Natural killer cell (primary cell): ENCODE data around the gene SETDB1. TPM values are rescaled to one million over a fixed set of nuclear protein-coding genes. Genes with fewer than 3 reads are reported as not detected.

Experiments used
- ATAC-seq, 3 donors: fragments of 150-1000 bp in 2 of 3; fragments of 200-7000 bp in 1 of 3; cut with Tn5 transposase; 1 replicate in 1 of 3; 2 replicates in 2 of 3; pipeline ENCODE4 v1.10.0; 2021; ENCODE audit warnings: mild to moderate bottlenecking in 2 of 3, moderate library complexity in 2 of 3
- DNase-seq, 2 donors: peaks; one replicate each; pipeline versions ENCODE4 v3.0.0 to v3.0.0-alpha.2; 2013 to 2021; ENCODE audit warnings: mixed read lengths in 1 of 2
- H3K27ac ChIP-seq: one replicate; pipeline ENCODE4 v1.5.1; 2013; ENCODE audit warnings: mild to moderate bottlenecking, low read length
- H3K27me3 ChIP-seq: one replicate; pipeline ENCODE4 v1.6.1; 2013; ENCODE audit warnings: low read length; ENCODE audit not compliant: control insufficient read depth, insufficient read depth
- H3K36me3 ChIP-seq: one replicate; pipeline ENCODE4 v1.6.1; 2013; ENCODE audit warnings: low read length; ENCODE audit not compliant: control insufficient read depth, insufficient read depth
- H3K4me1 ChIP-seq: one replicate; pipeline ENCODE4 v1.6.1; 2013; ENCODE audit warnings: low read length; ENCODE audit not compliant: control insufficient read depth, insufficient read depth
- H3K4me3 ChIP-seq: one replicate; pipeline ENCODE4 v1.5.1; 2013; ENCODE audit warnings: low read length
- H3K9me3 ChIP-seq: one replicate; pipeline ENCODE4 v1.6.1; 2013; ENCODE audit warnings: low read length; ENCODE audit not compliant: control insufficient read depth, insufficient read depth
- H3K27ac Mint-ChIP-seq, 2 donors: one replicate each; pipeline ENCODE4 v1.8.0; 2022; ENCODE audit warnings: mild to moderate bottlenecking in 2 of 2, mixed read lengths in 2 of 2, moderate library complexity in 1 of 2
- H3K27me3 Mint-ChIP-seq, 2 donors: one replicate each; pipeline ENCODE4 v1.8.0; 2022; ENCODE audit warnings: low read depth in 2 of 2, mixed read lengths in 2 of 2
- H3K36me3 Mint-ChIP-seq: one replicate; pipeline ENCODE4 v1.8.0; 2022; ENCODE audit warnings: mixed read lengths
- H3K4me1 Mint-ChIP-seq, 2 donors: one replicate each; pipeline ENCODE4 v1.8.0; 2022; ENCODE audit warnings: mixed read lengths in 2 of 2
- H3K4me3 Mint-ChIP-seq: one replicate; pipeline ENCODE4 v1.8.0; 2022; ENCODE audit warnings: mild to moderate bottlenecking, moderate library complexity, mixed read lengths
- H3K9me3 Mint-ChIP-seq, 2 donors: one replicate each; pipeline ENCODE4 v1.8.0; 2022; ENCODE audit warnings: mixed read lengths in 2 of 2
- CTCF ChIP-seq: fragments of 200-600 bp; IDR thresholded peaks from one replicate; pipeline ENCODE4 v1.8.0; 2022; ENCODE audit warnings: antibody characterized with exemption
- WGBS: methylation state at CpG from one replicate; pipeline ENCODE4 v1.1.7; 2013; ENCODE audit warnings: missing lambda C conversion rate; ENCODE audit not compliant: insufficient coverage; 5-methylcytosine and 5-hydroxymethylcytosine counted together
- intact Hi-C: fragments of 100-400 bp; cut with micrococcal nuclease; formaldehyde crosslinking; loops from one replicate; pipeline ENCODE4 v1.14.2; 2022
- total RNA-seq, 4 donors: library from RNA; stranded (reverse); fragments of 120-200 nt in 1 of 4; gene quantifications; one replicate each; pipeline versions ENCODE4 v1.2.3 to v1.2.4, GENCODE V29; 2013 to 2022

SETDB1 gene
- total RNA-seq, 3 donors from 2014 or later (not counting 1 experiment from before 2014, with no cell fraction given), result 64.6 to 74.3 (median 70.5) TPM

GRCh38 chr1:150969626-150970025 is 43.5 kb downstream of the SETDB1 start:
- DNase-seq (no peak), ATAC-seq (no peak)
- Histone ChIP-seq H3K36me3 (peaks cover 41% of the 10 kb centered on the region), H3K27ac (no peak overlapping the region), H3K4me1 (peaks cover 32% of the 10 kb centered on the region), H3K4me3 (no peak overlapping the region), H3K9me3 (no peaks in the 10 kb centered on the region), H3K27me3 (no peaks in the 10 kb centered on the region)
- Mint-ChIP-seq H3K27ac (no peak overlapping the region), H3K4me1 (peaks cover 39 to 50% of the 10 kb centered on the region in 2 donors), H3K4me3 (no peak overlapping the region), H3K9me3 (no peaks in the 10 kb centered on the region), H3K27me3 (no peaks in the 10 kb centered on the region), H3K36me3 (peaks cover 9% of the 10 kb centered on the region)
- TF ChIP-seq CTCF, result no peak
- intact Hi-C loops, result no loop called here
- 64% methylated on average over 3 of the region's 3 CpGs for WGBS

- no peaks in the 10 kb centered on the region for H3K9me3 Mint-ChIP-seq
- H3K36me3 ChIP-seq, result peaks cover 30% of the 10 kb centered on the region
- H3K27ac Mint-ChIP-seq, result peak overlapping the region; percentile 77 to 88
- ATAC-seq (no peak), DNase-seq (no peak)
- no peaks in the 10 kb centered on the region for H3K27me3 ChIP-seq
- peaks cover 7% of the 10 kb centered on the region for H3K36me3 Mint-ChIP-seq
- no peaks in the 10 kb centered on the region for H3K9me3 ChIP-seq
- no peak overlapping the region for H3K4me3 ChIP-seq
- peak overlapping the region; percentile 64 for H3K4me3 Mint-ChIP-seq
- intact Hi-C loops, result no loop called here
- H3K4me1 Mint-ChIP-seq, result peaks cover 39 to 50% of the 10 kb centered on the region in 2 donors
- 78% methylated on average over 10 of the region's 11 CpGs for WGBS
- H3K27ac ChIP-seq, result no peak overlapping the region
- no peaks in the 10 kb centered on the region for H3K27me3 Mint-ChIP-seq
- peaks cover 39% of the 10 kb centered on the region for H3K4me1 ChIP-seq
- no peak for TF ChIP-seq CTCF
Measured at GRCh38 chr1:150970808-150971582, 44.8 kb downstream of the SETDB1 start.

GRCh38 chr1:150971583-150972416 is 45.6 kb downstream of the SETDB1 start:
- DNase-seq (peak in 1 of 2 donors; percentile 30), ATAC-seq (no peak)
- Mint-ChIP-seq H3K9me3 (no peaks in the 10 kb centered on the region), H3K4me1 (peaks cover 47 to 53% of the 10 kb centered on the region in 2 donors), H3K36me3 (no peaks in the 10 kb centered on the region), H3K27ac (peak overlapping the region; percentile 86 to 88), H3K27me3 (no peaks in the 10 kb centered on the region), H3K4me3 (peak overlapping the region; percentile 86)
- H3K27me3 ChIP-seq, result no peaks in the 10 kb centered on the region
- no peak overlapping the region for H3K4me3 ChIP-seq
- WGBS, result 95% methylated on average over 5 of the region's 6 CpGs
- H3K4me1 ChIP-seq, result peaks cover 46% of the 10 kb centered on the region
- intact Hi-C loops, result no loop called here
- peaks cover 22% of the 10 kb centered on the region for H3K36me3 ChIP-seq
- no peak overlapping the region for H3K27ac ChIP-seq
- no peaks in the 10 kb centered on the region for H3K9me3 ChIP-seq
- TF ChIP-seq CTCF, result no peak
